GM19372 (cell line): Measurements from ENCODE around the gene CDCA3.

Source experiments
- ATAC-seq: cut with Tn5 transposase; IDR thresholded peaks from one replicate; pipeline ENCODE4 v1.9.1; 2021; ENCODE audit warnings: mild to moderate bottlenecking, low read depth, moderate library complexity; ENCODE audit not compliant: unreplicated experiment

The CDCA3 gene

GRCh38 chr12:6836851-6837250 lies 14.2 kb downstream of the CDCA3 start:
- ATAC-seq = no peak

- no peak for ATAC-seq
Measured at GRCh38 chr12:6834873-6835272, 16.2 kb downstream of the CDCA3 start.

- ATAC-seq = no peak
Measured at GRCh38 chr12:6834254-6834653, 16.8 kb downstream of the CDCA3 start.

- ATAC-seq = no peak
Measured at GRCh38 chr12:6833189-6833890, 17.7 kb downstream of the CDCA3 start.

- no peak for ATAC-seq
Measured at GRCh38 chr12:6832125-6832524, 19.0 kb downstream of the CDCA3 start.

- ATAC-seq = no peak
Measured at GRCh38 chr12:6831450-6831995, 19.6 kb downstream of the CDCA3 start.

GRCh38 chr12:6830999-6831398 lies 20.1 kb downstream of the CDCA3 start:
- ATAC-seq = no peak

- no peak for ATAC-seq
Measured at GRCh38 chr12:6830286-6830890, 20.7 kb downstream of the CDCA3 start.

GRCh38 chr12:6829536-6830220 lies 21.4 kb downstream of the CDCA3 start:
- ATAC-seq = no peak

GRCh38 chr12:6828781-6829535 lies 22.1 kb downstream of the CDCA3 start:
- ATAC-seq = no peak

- ATAC-seq = no peak
Measured at GRCh38 chr12:6827982-6828780, 22.9 kb downstream of the CDCA3 start, which contains the start of gene P3H3. Gene P3H3 (plus strand): TSS chr12:6828407. CDS start chr12:6828441, 34 bp downstream.

- ATAC-seq = no peak
Measured at GRCh38 chr12:6827437-6827911, 23.6 kb downstream of the CDCA3 start.

GRCh38 chr12:6826734-6827436 lies 24.2 kb downstream of the CDCA3 start:
- no peak for ATAC-seq

GRCh38 chr12:6826125-6826733 lies 24.9 kb downstream of the CDCA3 start:
- no peak for ATAC-seq

GRCh38 chr12:6825398-6826124 lies 25.5 kb downstream of the CDCA3 start:
- ATAC-seq = no peak

GRCh38 chr12:6824901-6825381 lies 26.1 kb downstream of the CDCA3 start:
- no peak for ATAC-seq

GRCh38 chr12:6824085-6824775 lies 26.9 kb downstream of the CDCA3 start:
- ATAC-seq = no peak
